ENCODE results near the gene CFLAR. TPM values are rescaled to one million over a fixed set of nuclear protein-coding genes. Genes with fewer than 3 reads are reported as not detected.

The CFLAR gene
- total RNA-seq, 2 donors from 2014 or later, result 165 to 315 TPM

- DNase-seq (ENCODE audit: low spot score) (no peak), ATAC-seq (ENCODE audit: insufficient number of reproducible peaks, low FRiP score, low read depth) (no peak)
- Histone ChIP-seq H3K27ac (no peak overlapping the region), H3K36me3 (no peaks in the 10 kb centered on the region), H3K4me3 (no peak overlapping the region), H3K4me1 (ENCODE audit: control insufficient read depth in 1 of 2, low read depth in 2 of 2) (no peaks in the 10 kb centered on the region), H3K9me3 (no peaks in the 10 kb centered on the region), H3K27me3 (replicated peaks; ENCODE audit: insufficient read depth) (no peaks in the 10 kb centered on the region)
- TF ChIP-seq CTCF (IDR thresholded peaks at IDR 0.05), result no peak
Measured at GRCh38 chr2:201200345-201200744, 84.4 kb downstream of the CFLAR start.

- no peaks in the 10 kb centered on the region for H3K27me3 ChIP-seq (replicated peaks; ENCODE audit: insufficient read depth)
- no peaks in the 10 kb centered on the region for H3K36me3 ChIP-seq
- no peak for TF ChIP-seq CTCF (IDR thresholded peaks at IDR 0.05)
- DNase-seq (ENCODE audit: low spot score), result no peak
- no peaks in the 10 kb centered on the region for H3K9me3 ChIP-seq
- ATAC-seq (ENCODE audit: insufficient number of reproducible peaks, low FRiP score, low read depth), result no peak
- H3K4me3 ChIP-seq, result no peak overlapping the region
- no peak overlapping the region for H3K27ac ChIP-seq
- H3K4me1 ChIP-seq (ENCODE audit: control insufficient read depth in 1 of 2, low read depth in 2 of 2), result no peaks in the 10 kb centered on the region
Measured at GRCh38 chr2:201201371-201201770, 85.4 kb downstream of the CFLAR start.

DNA sequence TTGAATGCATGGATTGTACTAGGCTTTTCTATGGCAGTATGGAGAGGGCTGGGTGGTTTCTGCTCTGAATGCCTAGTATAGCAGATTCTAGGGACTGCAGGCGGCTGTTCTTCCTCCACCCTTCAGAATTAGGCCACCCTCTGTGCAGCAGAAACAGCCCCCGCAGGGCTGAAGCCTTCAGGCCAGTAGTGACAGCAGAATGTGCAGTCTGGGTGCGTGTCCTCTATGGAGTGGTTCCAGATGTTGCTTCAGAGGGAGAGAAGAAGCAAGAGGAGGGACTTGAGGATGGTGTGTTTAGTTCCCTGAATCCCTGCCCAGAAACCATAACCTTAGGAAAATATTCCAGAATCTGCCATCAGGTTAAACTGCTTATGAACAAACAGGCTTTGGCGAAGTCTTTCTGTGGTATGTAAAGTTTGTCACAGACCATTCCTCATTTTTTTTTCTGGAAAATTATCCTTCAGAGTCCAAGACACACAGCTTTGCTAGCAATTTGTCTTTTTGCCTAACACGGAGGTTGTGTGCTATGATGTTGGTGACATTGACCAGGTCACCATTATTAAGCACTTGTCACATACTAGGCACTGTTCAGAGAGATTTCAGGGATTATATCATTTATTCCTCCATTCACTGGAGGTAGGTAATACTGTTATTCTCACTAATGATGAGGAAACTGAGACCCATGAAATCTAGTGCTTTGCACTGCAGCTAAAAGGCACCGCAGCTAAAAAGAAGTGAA is 88.1 kb downstream of the CFLAR start:
- no peak for ATAC-seq (ENCODE audit: insufficient number of reproducible peaks, low FRiP score, low read depth)
- no peak for DNase-seq (ENCODE audit: low spot score)

GRCh38 chr2:201204655-201205514 is 88.9 kb downstream of the CFLAR start:
- Histone ChIP-seq H3K4me3 (no peak overlapping the region), H3K4me1 (ENCODE audit: control insufficient read depth in 1 of 2, low read depth in 2 of 2) (no peaks in the 10 kb centered on the region), H3K9me3 (no peaks in the 10 kb centered on the region), H3K27ac (no peak overlapping the region), H3K27me3 (replicated peaks; ENCODE audit: insufficient read depth) (no peaks in the 10 kb centered on the region), H3K36me3 (no peaks in the 10 kb centered on the region)
- ATAC-seq (ENCODE audit: insufficient number of reproducible peaks, low FRiP score, low read depth) (no peak), DNase-seq (ENCODE audit: low spot score) (no peak)
- no peak for TF ChIP-seq CTCF (IDR thresholded peaks at IDR 0.05)

More for the DNA sequence above, 88.1 kb downstream of the CFLAR start:
- no peak overlapping the region for H3K4me3 ChIP-seq
- H3K27ac ChIP-seq, result no peak overlapping the region
- no peaks in the 10 kb centered on the region for H3K27me3 ChIP-seq (replicated peaks; ENCODE audit: insufficient read depth)
- H3K9me3 ChIP-seq, result no peaks in the 10 kb centered on the region
- no peaks in the 10 kb centered on the region for H3K4me1 ChIP-seq (ENCODE audit: control insufficient read depth in 1 of 2, low read depth in 2 of 2)
- H3K36me3 ChIP-seq, result no peaks in the 10 kb centered on the region
- no peak for TF ChIP-seq CTCF (IDR thresholded peaks at IDR 0.05)

DNA sequence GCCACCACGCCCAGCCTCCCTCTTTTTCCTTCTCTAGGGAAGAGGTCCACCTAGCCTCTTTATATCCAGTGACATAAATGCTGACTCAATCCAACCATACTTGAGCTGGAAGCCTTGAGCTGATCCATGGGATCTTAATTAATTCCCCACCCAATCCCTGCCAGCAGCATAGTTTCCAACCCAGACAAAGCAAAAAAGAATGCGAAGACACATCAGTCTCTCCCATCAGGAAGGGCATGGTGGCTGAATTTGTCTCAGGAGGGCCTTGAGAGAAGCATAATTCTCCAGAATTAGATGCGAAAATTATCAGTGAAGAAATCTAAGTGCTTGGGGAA is 89.5 kb downstream of the CFLAR start:
- TF ChIP-seq CTCF (IDR thresholded peaks at IDR 0.05), result no peak
- ATAC-seq (ENCODE audit: insufficient number of reproducible peaks, low FRiP score, low read depth), result no peak
- H3K27ac ChIP-seq, result no peak overlapping the region

More for the DNA sequence above, 89.5 kb downstream of the CFLAR start:
- Histone ChIP-seq H3K27me3 (replicated peaks; ENCODE audit: insufficient read depth) (no peaks in the 10 kb centered on the region), H3K4me3 (no peak overlapping the region), H3K36me3 (no peaks in the 10 kb centered on the region), H3K9me3 (no peaks in the 10 kb centered on the region), H3K4me1 (ENCODE audit: control insufficient read depth in 1 of 2, low read depth in 2 of 2) (no peaks in the 10 kb centered on the region)
- no peak for DNase-seq (ENCODE audit: low spot score)

Data from thoracic aorta (tissue), 2 donors.